ENCODE results near the gene FDXR.

FDXR gene

GRCh38 chr17:74893936-74894671 lies 21.3 kb upstream of the FDXR start:
- DNase-seq, result no peak

GRCh38 chr17:74892974-74893911 lies 20.4 kb upstream of the FDXR start, which contains the start of gene FADS6:
FADS6 (minus strand) TSS chr17:74893633; CDS start chr17:74893595, 38 bp downstream.
- DNase-seq, result no peak

GRCh38 chr17:74892013-74892841 lies 19.4 kb upstream of the FDXR start:
- DNase-seq, result no peak

- no peak for DNase-seq
Measured at GRCh38 chr17:74890554-74890953, 17.8 kb upstream of the FDXR start.

GRCh38 chr17:74888469-74888868 lies 15.7 kb upstream of the FDXR start:
- no peak for DNase-seq

GRCh38 chr17:74883241-74883745 lies 10.5 kb upstream of the FDXR start:
- DNase-seq, result no peak

GRCh38 chr17:74882517-74883240 lies 9.9 kb upstream of the FDXR start:
- no peak for DNase-seq

GRCh38 chr17:74881073-74881472 lies 8.3 kb upstream of the FDXR start:
- no peak for DNase-seq

GRCh38 chr17:74879308-74879707 lies 6.5 kb upstream of the FDXR start:
- DNase-seq, result no peak

- no peak for DNase-seq
Measured at GRCh38 chr17:74878658-74879057, 5.9 kb upstream of the FDXR start.

GRCh38 chr17:74877592-74878548 lies 5.1 kb upstream of the FDXR start:
- no peak for DNase-seq

GRCh38 chr17:74875977-74876593 lies 3.3 kb upstream of the FDXR start:
- no peak for DNase-seq

- DNase-seq, result no peak
Measured at GRCh38 chr17:74875155-74875976, 2.6 kb upstream of the FDXR start.

- DNase-seq, result no peak
Measured at GRCh38 chr17:74874615-74875037, 1.8 kb upstream of the FDXR start.

GRCh38 chr17:74873874-74874614 lies 1.2 kb upstream of the FDXR start:
- no peak for DNase-seq

GRCh38 chr17:74873037-74873873 lies 461 bp upstream of the FDXR start:
- peak; percentile 99 for DNase-seq

GRCh38 chr17:74871356-74872076 lies 1.3 kb downstream of the FDXR start:
- no peak for DNase-seq

Measured in stimulated activated CD4-positive, alpha-beta T cell treated with anti-CD3 and anti-CD28 coated beads, Interleukin-4, amount 100 ng/mL, for 4 hours (primary cell).